HepG2 (cell line): ENCODE data around the gene EIF4E1B. TPM values are rescaled to one million over a fixed set of nuclear protein-coding genes. Genes with fewer than 3 reads are reported as not detected.

Experiments used
- CHD2 ChIP-seq: IDR thresholded peaks from 2 replicates; pipeline ENCODE4 v1.6.1; 2011; ENCODE audit warnings: low read depth, low read length, improper control_type of control experiment
- ETV5 ChIP-seq: IDR thresholded peaks from 2 replicates; pipeline ENCODE4 v1.6.1; 2018; ENCODE audit warnings: missing biosample characterization, missing genetic modification reagents, inconsistent platforms, borderline replicate concordance
- FOXA3 ChIP-seq: IDR thresholded peaks from 2 replicates; pipeline ENCODE4 v1.6.1; 2016; ENCODE audit warnings: missing genetic modification reagents, missing compliant biosample characterization
- GATAD2A ChIP-seq: IDR thresholded peaks from 2 replicates; pipeline ENCODE4 v1.6.1; 2016
- HDAC2 ChIP-seq: sonication (generic); formaldehyde crosslinking; IDR thresholded peaks from 2 replicates; pipeline ENCODE4 v1.4.0; 2020; ENCODE audit warnings: missing genetic modification reagents
- KDM2A ChIP-seq: sonication (generic); formaldehyde crosslinking; IDR thresholded peaks from 2 replicates; pipeline ENCODE4 v1.4.0; 2020; ENCODE audit warnings: low read depth, missing genetic modification reagents, borderline replicate concordance
- KDM6A ChIP-seq: IDR thresholded peaks from 2 replicates; pipeline ENCODE4 v1.6.1; 2016; ENCODE audit warnings: low read depth
- MYNN ChIP-seq: sonication (generic); formaldehyde crosslinking; IDR thresholded peaks from 2 replicates; pipeline ENCODE4 v1.4.0; 2020; ENCODE audit warnings: mild to moderate bottlenecking, low read depth, missing genetic modification reagents
- MZF1 ChIP-seq: sonication (generic); formaldehyde crosslinking; IDR thresholded peaks from 2 replicates; pipeline ENCODE4 v1.8.1; 2023; ENCODE audit warnings: mild to moderate bottlenecking, missing genetic modification reagents, borderline replicate concordance
- NCOA2 ChIP-seq: sonication (generic); formaldehyde crosslinking; IDR thresholded peaks from 2 replicates; pipeline ENCODE4 v1.8.0; 2022; ENCODE audit warnings: inconsistent platforms
- SKI ChIP-seq: fragments of 450-650 bp; IDR thresholded peaks from one replicate; pipeline ENCODE4 v1.6.1; 2018; ENCODE audit warnings: mild to moderate bottlenecking; ENCODE audit not compliant: partially characterized antibody
- SP140L ChIP-seq: sonication (generic); formaldehyde crosslinking; IDR thresholded peaks from 2 replicates; pipeline ENCODE4 v1.4.0; 2020; ENCODE audit warnings: missing genetic modification reagents, borderline replicate concordance
- U2AF2 ChIP-seq: fragments of 200-400 bp; formaldehyde crosslinking; IDR thresholded peaks from 2 replicates; pipeline ENCODE4 v1.6.1; 2017; ENCODE audit warnings: low read depth, mild to moderate bottlenecking, low read length
- ZNF251 ChIP-seq: sonication (generic); formaldehyde crosslinking; IDR thresholded peaks from 2 replicates; pipeline ENCODE4 v1.9.0; 2021; ENCODE audit warnings: mild to moderate bottlenecking, missing genetic modification reagents
- ZNF382 ChIP-seq: sonication (generic); formaldehyde crosslinking; IDR thresholded peaks from 2 replicates; pipeline ENCODE4 v1.5.0; 2020; ENCODE audit warnings: missing genetic modification reagents, mild to moderate bottlenecking, borderline replicate concordance
- ZNF430 ChIP-seq: sonication (generic); formaldehyde crosslinking; IDR thresholded peaks from 2 replicates; pipeline ENCODE4 v1.9.0; 2021; ENCODE audit warnings: mild to moderate bottlenecking, missing genetic modification reagents
- ZNF558 ChIP-seq: sonication (generic); formaldehyde crosslinking; IDR thresholded peaks from 2 replicates; pipeline ENCODE4 v1.9.0; 2022; ENCODE audit warnings: mild to moderate bottlenecking, missing genetic modification reagents, borderline replicate concordance
- ZNF704 ChIP-seq: sonication (generic); formaldehyde crosslinking; IDR thresholded peaks from 2 replicates; pipeline ENCODE4 v1.8.1; 2023; ENCODE audit warnings: mild to moderate bottlenecking, inconsistent platforms, moderate library complexity, missing genetic modification reagents, borderline replicate concordance
- ZNF790 ChIP-seq: sonication (generic); formaldehyde crosslinking; IDR thresholded peaks from 2 replicates; pipeline ENCODE4 v1.8.0; 2022; ENCODE audit warnings: missing genetic modification reagents, mild to moderate bottlenecking, borderline replicate concordance
- polyA plus RNA-seq, 8 experiments: library from polyadenylated mRNA; depleted of rRNA in 3 of 8; stranded (reverse) in 7 of 8; unstranded in 1 of 8; fragments of >200 nt; fragmentation: Illumina TruSeq in 4 of 8; extraction: Trizol in 4 of 8; gene quantifications; 2 replicates each; pipeline versions ENCODE4 v1.2.1 to v1.2.3, GENCODE V29; 2011 to 2016; ENCODE audit warnings: low read depth in 4 of 8, missing spikeins in 1 of 8, mixed read lengths in 1 of 8; ENCODE audit not compliant: insufficient read depth in 1 of 8
- total RNA-seq, 5 experiments: library from RNA; depleted of rRNA; stranded (reverse); fragments of >200 nt; fragmentation: Illumina TruSeq; extraction: Trizol; gene quantifications; 2 replicates each; pipeline ENCODE4 v1.2.3, GENCODE V29; 2016; ENCODE audit warnings: low read depth in 1 of 5
- TF ChIP-seq, protein P1 (sequence below): sonication (generic); formaldehyde crosslinking; IDR thresholded peaks from 2 replicates; pipeline ENCODE4 v1.4.0; 2020; ENCODE audit warnings: missing genetic modification reagents, borderline replicate concordance
- TF ChIP-seq, protein P2 (sequence below): sonication (generic); formaldehyde crosslinking; IDR thresholded peaks from 2 replicates; pipeline ENCODE4 v1.4.0; 2020; ENCODE audit warnings: missing genetic modification reagents, mild to moderate bottlenecking, borderline replicate concordance
- TF ChIP-seq, protein P3 (sequence below): sonication (generic); formaldehyde crosslinking; IDR thresholded peaks from 2 replicates; pipeline ENCODE4 v1.4.0; 2020; ENCODE audit warnings: missing genetic modification reagents

EIF4E1B gene
- total and polyA plus RNA-seq, 2 of the 13 experiments (the other 11 are each of a cell fraction or from before 2014, with no cell fraction given) = not detected

- TF ChIP-seq U2AF2 = no peak
- TF ChIP-seq NCOA2 (CRISPR knock-in tag) = peak; percentile 52; the same call in 1 of the 2 replicates
- peak; percentile 89; the same call in 1 of the 2 replicates for TF ChIP-seq ZNF430 (CRISPR knock-in tag)
- TF ChIP-seq SKI = no peak
- peak; percentile 73; the same call in 1 of the 2 replicates for TF ChIP-seq HDAC2 (CRISPR knock-in tag)
- TF ChIP-seq KDM2A = peak; percentile 64; the same call in 1 of the 2 replicates
- no peak for TF ChIP-seq MYNN
- TF ChIP-seq ZNF382 (CRISPR knock-in tag) = no peak
- TF ChIP-seq SP140L (CRISPR knock-in tag) = no peak
- peak; percentile 33; the same call in 1 of the 2 replicates for TF ChIP-seq ZNF558 (CRISPR knock-in tag)
- TF ChIP-seq ETV5 = peak; percentile 90; the same call in 1 of the 2 replicates
- no peak for TF ChIP-seq ZNF704 (CRISPR knock-in tag)
- TF ChIP-seq, protein P1, sequence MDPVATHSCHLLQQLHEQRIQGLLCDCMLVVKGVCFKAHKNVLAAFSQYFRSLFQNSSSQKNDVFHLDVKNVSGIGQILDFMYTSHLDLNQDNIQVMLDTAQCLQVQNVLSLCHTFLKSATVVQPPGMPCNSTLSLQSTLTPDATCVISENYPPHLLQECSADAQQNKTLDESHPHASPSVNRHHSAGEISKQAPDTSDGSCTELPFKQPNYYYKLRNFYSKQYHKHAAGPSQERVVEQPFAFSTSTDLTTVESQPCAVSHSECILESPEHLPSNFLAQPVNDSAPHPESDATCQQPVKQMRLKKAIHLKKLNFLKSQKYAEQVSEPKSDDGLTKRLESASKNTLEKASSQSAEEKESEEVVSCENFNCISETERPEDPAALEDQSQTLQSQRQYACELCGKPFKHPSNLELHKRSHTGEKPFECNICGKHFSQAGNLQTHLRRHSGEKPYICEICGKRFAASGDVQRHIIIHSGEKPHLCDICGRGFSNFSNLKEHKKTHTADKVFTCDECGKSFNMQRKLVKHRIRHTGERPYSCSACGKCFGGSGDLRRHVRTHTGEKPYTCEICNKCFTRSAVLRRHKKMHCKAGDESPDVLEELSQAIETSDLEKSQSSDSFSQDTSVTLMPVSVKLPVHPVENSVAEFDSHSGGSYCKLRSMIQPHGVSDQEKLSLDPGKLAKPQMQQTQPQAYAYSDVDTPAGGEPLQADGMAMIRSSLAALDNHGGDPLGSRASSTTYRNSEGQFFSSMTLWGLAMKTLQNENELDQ = peak; percentile 75; the same call in 1 of the 2 replicates
- TF ChIP-seq, protein P2, sequence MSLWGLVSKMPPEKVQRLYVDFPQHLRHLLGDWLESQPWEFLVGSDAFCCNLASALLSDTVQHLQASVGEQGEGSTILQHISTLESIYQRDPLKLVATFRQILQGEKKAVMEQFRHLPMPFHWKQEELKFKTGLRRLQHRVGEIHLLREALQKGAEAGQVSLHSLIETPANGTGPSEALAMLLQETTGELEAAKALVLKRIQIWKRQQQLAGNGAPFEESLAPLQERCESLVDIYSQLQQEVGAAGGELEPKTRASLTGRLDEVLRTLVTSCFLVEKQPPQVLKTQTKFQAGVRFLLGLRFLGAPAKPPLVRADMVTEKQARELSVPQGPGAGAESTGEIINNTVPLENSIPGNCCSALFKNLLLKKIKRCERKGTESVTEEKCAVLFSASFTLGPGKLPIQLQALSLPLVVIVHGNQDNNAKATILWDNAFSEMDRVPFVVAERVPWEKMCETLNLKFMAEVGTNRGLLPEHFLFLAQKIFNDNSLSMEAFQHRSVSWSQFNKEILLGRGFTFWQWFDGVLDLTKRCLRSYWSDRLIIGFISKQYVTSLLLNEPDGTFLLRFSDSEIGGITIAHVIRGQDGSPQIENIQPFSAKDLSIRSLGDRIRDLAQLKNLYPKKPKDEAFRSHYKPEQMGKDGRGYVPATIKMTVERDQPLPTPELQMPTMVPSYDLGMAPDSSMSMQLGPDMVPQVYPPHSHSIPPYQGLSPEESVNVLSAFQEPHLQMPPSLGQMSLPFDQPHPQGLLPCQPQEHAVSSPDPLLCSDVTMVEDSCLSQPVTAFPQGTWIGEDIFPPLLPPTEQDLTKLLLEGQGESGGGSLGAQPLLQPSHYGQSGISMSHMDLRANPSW (CRISPR knock-in tag) = no peak
- no peak for TF ChIP-seq MZF1 (CRISPR knock-in tag)
- no peak for TF ChIP-seq ZNF790 (CRISPR knock-in tag)
- peak; percentile 57 for TF ChIP-seq GATAD2A (CRISPR knock-in tag)
- TF ChIP-seq FOXA3 (CRISPR knock-in tag) = peak; percentile 38; the same call in 1 of the 2 replicates
- TF ChIP-seq ZNF251 (CRISPR knock-in tag) = no peak
- TF ChIP-seq CHD2 = no peak
- TF ChIP-seq, protein P3, sequence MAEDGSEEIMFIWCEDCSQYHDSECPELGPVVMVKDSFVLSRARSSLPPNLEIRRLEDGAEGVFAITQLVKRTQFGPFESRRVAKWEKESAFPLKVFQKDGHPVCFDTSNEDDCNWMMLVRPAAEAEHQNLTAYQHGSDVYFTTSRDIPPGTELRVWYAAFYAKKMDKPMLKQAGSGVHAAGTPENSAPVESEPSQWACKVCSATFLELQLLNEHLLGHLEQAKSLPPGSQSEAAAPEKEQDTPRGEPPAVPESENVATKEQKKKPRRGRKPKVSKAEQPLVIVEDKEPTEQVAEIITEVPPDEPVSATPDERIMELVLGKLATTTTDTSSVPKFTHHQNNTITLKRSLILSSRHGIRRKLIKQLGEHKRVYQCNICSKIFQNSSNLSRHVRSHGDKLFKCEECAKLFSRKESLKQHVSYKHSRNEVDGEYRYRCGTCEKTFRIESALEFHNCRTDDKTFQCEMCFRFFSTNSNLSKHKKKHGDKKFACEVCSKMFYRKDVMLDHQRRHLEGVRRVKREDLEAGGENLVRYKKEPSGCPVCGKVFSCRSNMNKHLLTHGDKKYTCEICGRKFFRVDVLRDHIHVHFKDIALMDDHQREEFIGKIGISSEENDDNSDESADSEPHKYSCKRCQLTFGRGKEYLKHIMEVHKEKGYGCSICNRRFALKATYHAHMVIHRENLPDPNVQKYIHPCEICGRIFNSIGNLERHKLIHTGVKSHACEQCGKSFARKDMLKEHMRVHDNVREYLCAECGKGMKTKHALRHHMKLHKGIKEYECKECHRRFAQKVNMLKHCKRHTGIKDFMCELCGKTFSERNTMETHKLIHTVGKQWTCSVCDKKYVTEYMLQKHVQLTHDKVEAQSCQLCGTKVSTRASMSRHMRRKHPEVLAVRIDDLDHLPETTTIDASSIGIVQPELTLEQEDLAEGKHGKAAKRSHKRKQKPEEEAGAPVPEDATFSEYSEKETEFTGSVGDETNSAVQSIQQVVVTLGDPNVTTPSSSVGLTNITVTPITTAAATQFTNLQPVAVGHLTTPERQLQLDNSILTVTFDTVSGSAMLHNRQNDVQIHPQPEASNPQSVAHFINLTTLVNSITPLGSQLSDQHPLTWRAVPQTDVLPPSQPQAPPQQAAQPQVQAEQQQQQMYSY (CRISPR knock-in tag) = no peak
- TF ChIP-seq KDM6A (CRISPR knock-in tag) = no peak
These were observed 19.0 kb upstream of the EIF4E1B start (continued) for GRCh38 chr5:176611435-176611834.
